ENCODE data around the gene TAS2R38. TPM values are rescaled to one million over a fixed set of nuclear protein-coding genes. Genes with fewer than 3 reads are reported as not detected.

The TAS2R38 gene
- total RNA-seq, 1 experiment from 2014 or later, result not detected

- H3K27ac Mint-ChIP-seq, result no peak overlapping the region
- H3K9me3 Mint-ChIP-seq, result peaks cover 24% of the 10 kb centered on the region
- POLR2A ChIA-PET, result no interaction called here
- DNase-seq (ENCODE audit: low spot score), result no peak
- CTCF ChIA-PET, result no interaction called here
- H3K4me3 Mint-ChIP-seq, result no peak overlapping the region
- ATAC-seq, result no peak
- H3K4me1 Mint-ChIP-seq, result no peaks in the 10 kb centered on the region
- H3K36me3 Mint-ChIP-seq, result peaks cover 11% of the 10 kb centered on the region
- TF ChIP-seq STAT6 (CRISPR knock-in tag; conservative IDR thresholded peaks at IDR 0.05; ENCODE audit: low read depth) (no peak), ZNF138 (CRISPR knock-in tag; conservative IDR thresholded peaks at IDR 0.05) (no peak)
- no peaks in the 10 kb centered on the region; the same call in 1 of the 2 replicates for H3K27me3 Mint-ChIP-seq (ENCODE audit: low read depth)
Measured at GRCh38 chr7:141943846-141944245, 29.7 kb downstream of the TAS2R38 start.

- ChIA-PET POLR2A (no interaction called here), CTCF (no interaction called here)
- Mint-ChIP-seq H3K27me3 (ENCODE audit: low read depth) (no peaks in the 10 kb centered on the region; the same call in 1 of the 2 replicates), H3K36me3 (peaks cover 11% of the 10 kb centered on the region), H3K9me3 (peaks cover 24% of the 10 kb centered on the region), H3K27ac (no peak overlapping the region), H3K4me1 (no peaks in the 10 kb centered on the region), H3K4me3 (no peak overlapping the region)
- no peak for TF ChIP-seq TCF7 (CRISPR knock-in tag; IDR thresholded peaks at IDR 0.05; ENCODE audit: low read depth)
- TF ChIP-seq ATF6 (CRISPR knock-in tag; IDR thresholded peaks at IDR 0.05), result no peak
- no peak for DNase-seq (ENCODE audit: low spot score)
- ATAC-seq, result no peak
Measured at GRCh38 chr7:141941075-141941474, 32.5 kb downstream of the TAS2R38 start.

- Mint-ChIP-seq H3K4me1 (peaks cover 15% of the 10 kb centered on the region), H3K36me3 (no peaks in the 10 kb centered on the region), H3K27ac (no peak overlapping the region), H3K9me3 (peaks cover 8% of the 10 kb centered on the region; the same call in 1 of the 2 replicates), H3K27me3 (ENCODE audit: low read depth) (peaks cover 3% of the 10 kb centered on the region; the same call in 1 of the 2 replicates), H3K4me3 (no peak overlapping the region)
- DNase-seq (ENCODE audit: low spot score) (no peak), ATAC-seq (peak; percentile 64)
- TF ChIP-seq CTCF (IDR thresholded peaks at IDR 0.05), result no peak
- TF ChIP-seq CDX4 (CRISPR knock-in tag; IDR thresholded peaks at IDR 0.05; ENCODE audit: borderline replicate concordance), result no peak
- TF ChIP-seq MYBL2 (CRISPR knock-in tag; IDR thresholded peaks at IDR 0.05), result no peak
- no peak for TF ChIP-seq ZNF396 (CRISPR knock-in tag; IDR thresholded peaks at IDR 0.05; ENCODE audit: borderline replicate concordance)
- ChIA-PET POLR2A (no interaction called here), CTCF (interaction anchor here (1.3 kb wide), 1 partner anchor 46 kb away, joined by 4 read pairs; no protein-coding TSS in a partner anchor)
Measured at GRCh38 chr7:141930211-141930610, 43.4 kb downstream of the TAS2R38 start.

- Mint-ChIP-seq H3K27me3 (ENCODE audit: low read depth) (peaks cover 3% of the 10 kb centered on the region; the same call in 1 of the 2 replicates), H3K36me3 (no peaks in the 10 kb centered on the region), H3K4me1 (peaks cover 15% of the 10 kb centered on the region), H3K27ac (no peak overlapping the region), H3K4me3 (no peak overlapping the region), H3K9me3 (peaks cover 8% of the 10 kb centered on the region; the same call in 1 of the 2 replicates)
- ATAC-seq (no peak), DNase-seq (ENCODE audit: low spot score) (no peak)
- POLR2A ChIA-PET, result no interaction called here
- no peak for TF ChIP-seq TP53 (CRISPR knock-in tag; IDR thresholded peaks at IDR 0.05)
- TF ChIP-seq ESRRA (CRISPR knock-in tag; IDR thresholded peaks at IDR 0.05; ENCODE audit: borderline replicate concordance), result no peak
- TF ChIP-seq ZNF317 (CRISPR knock-in tag; IDR thresholded peaks at IDR 0.05; ENCODE audit: borderline replicate concordance, low read depth), result no peak
- no peak for TF ChIP-seq TEAD1 (CRISPR knock-in tag; IDR thresholded peaks at IDR 0.05)
- no peak for TF ChIP-seq ZBTB21 (CRISPR knock-in tag; IDR thresholded peaks at IDR 0.05; ENCODE audit: borderline replicate concordance)
- TF ChIP-seq CREM (CRISPR knock-in tag; IDR thresholded peaks at IDR 0.05), result no peak
- no peak for TF ChIP-seq NFYB (CRISPR knock-in tag; conservative IDR thresholded peaks at IDR 0.05; ENCODE audit: low read depth)
- CTCF ChIA-PET, result no interaction called here
Measured at GRCh38 chr7:141928845-141929195, 44.8 kb downstream of the TAS2R38 start.

All from WTC11 (cell line).